ES-I3 (cell line): ENCODE results near the gene URI1.

Source experiments
- H3K36me3 ChIP-seq: 2 replicates; pipeline ENCODE4 v1.6.1; 2013; ENCODE audit warnings: mild to moderate bottlenecking, low read length, control low read depth, moderate library complexity; ENCODE audit not compliant: insufficient read depth
- H3K4me1 ChIP-seq: 2 replicates; pipeline ENCODE4 v1.6.1; 2013; ENCODE audit warnings: mild to moderate bottlenecking, control low read depth, low read length; ENCODE audit not compliant: insufficient read depth
- H3K9ac ChIP-seq: 2 replicates; pipeline ENCODE4 v1.6.1; 2013; ENCODE audit warnings: low read depth, mild to moderate bottlenecking, low read length, moderate library complexity
- H3K9me3 ChIP-seq: 2 replicates; pipeline ENCODE4 v1.6.1; 2013; ENCODE audit warnings: mild to moderate bottlenecking, low read length, moderate library complexity; ENCODE audit not compliant: control insufficient read depth, insufficient read depth

URI1 gene

GRCh38 chr19:30006207-30006606 is 64.2 kb downstream of the URI1 start:
- H3K36me3 ChIP-seq = no peaks in the 10 kb centered on the region; the same call in 1 of the 2 replicates
- H3K9ac ChIP-seq = no peak overlapping the region
- H3K9me3 ChIP-seq = no peaks in the 10 kb centered on the region
- no peaks in the 10 kb centered on the region for H3K4me1 ChIP-seq

- Histone ChIP-seq H3K9me3 (no peaks in the 10 kb centered on the region), H3K4me1 (no peaks in the 10 kb centered on the region), H3K36me3 (no peaks in the 10 kb centered on the region; the same call in 1 of the 2 replicates), H3K9ac (no peak overlapping the region)
These were observed 66.1 kb downstream of the URI1 start for GRCh38 chr19:30008169-30008568.

- Histone ChIP-seq H3K9ac (no peak overlapping the region), H3K36me3 (no peaks in the 10 kb centered on the region; the same call in 1 of the 2 replicates), H3K4me1 (no peaks in the 10 kb centered on the region), H3K9me3 (no peaks in the 10 kb centered on the region)
These were observed 67.0 kb downstream of the URI1 start for GRCh38 chr19:30009013-30009412.

- no peaks in the 10 kb centered on the region; the same call in 1 of the 2 replicates for H3K36me3 ChIP-seq
- no peak overlapping the region for H3K9ac ChIP-seq
- no peaks in the 10 kb centered on the region for H3K9me3 ChIP-seq
These were observed 69.1 kb downstream of the URI1 start for GRCh38 chr19:30011051-30011578.

GRCh38 chr19:30014770-30015169 is 72.7 kb downstream of the URI1 start:
- H3K9me3 ChIP-seq = no peaks in the 10 kb centered on the region
- H3K4me1 ChIP-seq = no peaks in the 10 kb centered on the region
- no peak overlapping the region for H3K9ac ChIP-seq
- H3K36me3 ChIP-seq = no peaks in the 10 kb centered on the region

More at GRCh38 chr19:30011051-30011578, 69.1 kb downstream of the URI1 start:
- no peaks in the 10 kb centered on the region for H3K4me1 ChIP-seq

- no peaks in the 10 kb centered on the region for H3K36me3 ChIP-seq
- H3K4me1 ChIP-seq = no peaks in the 10 kb centered on the region
- H3K9ac ChIP-seq = no peak overlapping the region
- H3K9me3 ChIP-seq = no peaks in the 10 kb centered on the region
These were observed 75.1 kb downstream of the URI1 start for GRCh38 chr19:30017172-30017571.

- no peak overlapping the region for H3K9ac ChIP-seq
- no peaks in the 10 kb centered on the region for H3K36me3 ChIP-seq
- no peaks in the 10 kb centered on the region for H3K4me1 ChIP-seq
- H3K9me3 ChIP-seq = no peaks in the 10 kb centered on the region
These were observed 78.2 kb downstream of the URI1 start for GRCh38 chr19:30020189-30020588.

GRCh38 chr19:30022659-30023058 is 80.6 kb downstream of the URI1 start:
- no peak overlapping the region for H3K9ac ChIP-seq

GRCh38 chr19:30023330-30023729 is 81.3 kb downstream of the URI1 start:
- Histone ChIP-seq H3K4me1 (no peaks in the 10 kb centered on the region), H3K9me3 (no peaks in the 10 kb centered on the region), H3K36me3 (no peaks in the 10 kb centered on the region), H3K9ac (no peak overlapping the region)

More at GRCh38 chr19:30022659-30023058, 80.6 kb downstream of the URI1 start:
- no peaks in the 10 kb centered on the region for H3K9me3 ChIP-seq
- no peaks in the 10 kb centered on the region for H3K36me3 ChIP-seq
- H3K4me1 ChIP-seq = no peaks in the 10 kb centered on the region

GRCh38 chr19:30024091-30024490 is 82.1 kb downstream of the URI1 start:
- no peaks in the 10 kb centered on the region for H3K9me3 ChIP-seq
- H3K36me3 ChIP-seq = no peaks in the 10 kb centered on the region
- no peaks in the 10 kb centered on the region for H3K4me1 ChIP-seq
- H3K9ac ChIP-seq = no peak overlapping the region

GRCh38 chr19:30026933-30027332 is 84.9 kb downstream of the URI1 start:
- Histone ChIP-seq H3K9me3 (no peaks in the 10 kb centered on the region; the same call in 1 of the 2 replicates), H3K4me1 (no peaks in the 10 kb centered on the region)

GRCh38 chr19:30028118-30028991 is 86.3 kb downstream of the URI1 start:
- no peaks in the 10 kb centered on the region for H3K4me1 ChIP-seq
- H3K9me3 ChIP-seq = no peaks in the 10 kb centered on the region; the same call in 1 of the 2 replicates
- peaks cover 3% of the 10 kb centered on the region; the same call in 1 of the 2 replicates for H3K36me3 ChIP-seq
- no peak overlapping the region for H3K9ac ChIP-seq

More at GRCh38 chr19:30026933-30027332, 84.9 kb downstream of the URI1 start:
- Histone ChIP-seq H3K36me3 (peaks cover 3% of the 10 kb centered on the region; the same call in 1 of the 2 replicates), H3K9ac (no peak overlapping the region)

- no peaks in the 10 kb centered on the region for H3K4me1 ChIP-seq
- H3K36me3 ChIP-seq = peaks cover 3% of the 10 kb centered on the region; the same call in 1 of the 2 replicates
- H3K9me3 ChIP-seq = peaks cover under 1% of the 10 kb centered on the region; the same call in 1 of the 2 replicates
- no peak overlapping the region for H3K9ac ChIP-seq
These were observed 86.9 kb downstream of the URI1 start for GRCh38 chr19:30028992-30029343.

- peaks cover 2% of the 10 kb centered on the region; the same call in 1 of the 2 replicates for H3K9me3 ChIP-seq
- peaks cover 3% of the 10 kb centered on the region; the same call in 1 of the 2 replicates for H3K36me3 ChIP-seq
- H3K9ac ChIP-seq = no peak overlapping the region
- H3K4me1 ChIP-seq = no peaks in the 10 kb centered on the region
These were observed 87.9 kb downstream of the URI1 start for GRCh38 chr19:30029721-30030510.
